Testis (tissue), 3 donors: ENCODE results near the gene RTN4RL1. TPM values are rescaled to one million over a fixed set of nuclear protein-coding genes. Genes with fewer than 3 reads are reported as not detected.
"Not testable (repeated sequence)": the region's sequence is repeated elsewhere in the genome, so short reads cannot be mapped to it uniquely, and the experiment has no call there.

ENCODE experiments used
- DNase-seq: peaks from one replicate; pipeline ENCODE4 v3.0.0-alpha.2; 2019
- H3K27ac ChIP-seq, 2 donors: fragments of 200-600 bp; sonication (generic); one replicate each; pipeline ENCODE4 v1.5.1; 2019
- H3K27me3 ChIP-seq: fragments of 200-600 bp; sonication (generic); one replicate; pipeline ENCODE4 v1.5.1; 2019
- H3K36me3 ChIP-seq: fragments of 200-600 bp; sonication (generic); one replicate; pipeline ENCODE4 v1.5.1; 2017; ENCODE audit warnings: low read depth; ENCODE audit errors: missing control alignments
- H3K4me1 ChIP-seq: fragments of 200-600 bp; sonication (generic); one replicate; pipeline ENCODE4 v1.5.1; 2019
- H3K4me3 ChIP-seq, 2 donors: fragments of 200-600 bp; sonication (generic); one replicate each; pipeline ENCODE4 v1.5.1; 2017 to 2019
- H3K9me3 ChIP-seq: fragments of 200-600 bp; sonication (generic); one replicate; pipeline ENCODE4 v1.5.1; 2017
- CTCF ChIP-seq, 3 experiments: fragments of 450-650 bp in 2 of 3; fragments of 200-600 bp in 1 of 3; sonication (generic) in 1 of 3; IDR thresholded peaks; one replicate each; pipeline ENCODE4 v1.5.1; 2016 to 2019; ENCODE audit warnings: antibody characterized with exemption in 3 of 3, mild to moderate bottlenecking in 2 of 3, moderate library complexity in 1 of 3
- POLR2A ChIP-seq: fragments of 450-650 bp; IDR thresholded peaks from one replicate; pipeline ENCODE4 v1.6.1; 2017; ENCODE audit warnings: antibody characterized with exemption, mild to moderate bottlenecking, moderate library complexity
- WGBS, 2 donors: methylation state at CpG; one replicate each; pipeline ENCODE4 v1.1.5; 2018; 5-methylcytosine and 5-hydroxymethylcytosine counted together
- intact Hi-C: fragments of 100-400 bp; cut with DNase I; formaldehyde crosslinking; loops from one replicate; pipeline ENCODE4 v1.15.1; 2023; ENCODE audit warnings: low total_unique reads
- polyA plus RNA-seq: library from polyadenylated mRNA; stranded (reverse); fragments of 350-450 nt; fragmentation: Illumina TruSeq; extraction: RNeasy Lipid Tissue Mini Kit (QIAGEN cat#74804); gene quantifications from one replicate; pipeline ENCODE4 v1.2.3, GENCODE V29; 2014; ENCODE audit warnings: low read depth, low replicate concordance; ENCODE audit not compliant: insufficient read depth
- total RNA-seq, 2 donors: library from RNA; depleted of rRNA; stranded (reverse); fragments of >200 nt; gene quantifications; one replicate each; pipeline ENCODE4 v1.2.3, GENCODE V29; 2016

The RTN4RL1 gene
- total and polyA plus RNA-seq, 3 donors from 2014 or later: 1.7 to 1.8 (median 1.8) TPM

GRCh38 chr17:2013994-2014317 is 11.2 kb downstream of the RTN4RL1 start:
- Histone ChIP-seq H3K27me3 (no peaks in the 10 kb centered on the region), H3K9me3 (no peaks in the 10 kb centered on the region), H3K4me1 (peaks cover 5% of the 10 kb centered on the region), H3K4me3 (no peak overlapping the region), H3K36me3 (no peaks in the 10 kb centered on the region), H3K27ac (no peak overlapping the region)
- intact Hi-C loops: no loop called here
- TF ChIP-seq CTCF (IDR thresholded peaks at IDR 0.05) (no peak), POLR2A (no peak)
- no peak for DNase-seq
- WGBS, 2 donors: 88 to 94% methylated on average over 1 of the region's 1 CpG

GRCh38 chr17:2013220-2013993 is 11.7 kb downstream of the RTN4RL1 start:
- H3K36me3 ChIP-seq, H3K9me3 ChIP-seq, intact Hi-C loops, H3K4me3 ChIP-seq, DNase-seq, H3K27me3 ChIP-seq, H3K4me1 ChIP-seq, H3K27ac ChIP-seq: not testable (repeated sequence)
- WGBS, 2 donors: 88 to 96% methylated on average over 6 of the region's 6 CpGs

GRCh38 chr17:2012499-2012898 is 12.6 kb downstream of the RTN4RL1 start:
- intact Hi-C loops: no loop called here
- no peak overlapping the region for H3K4me3 ChIP-seq
- peaks cover 7% of the 10 kb centered on the region for H3K4me1 ChIP-seq
- no peaks in the 10 kb centered on the region for H3K9me3 ChIP-seq
- TF ChIP-seq CTCF (IDR thresholded peaks at IDR 0.05) (no peak), POLR2A (no peak)
- H3K27me3 ChIP-seq: no peaks in the 10 kb centered on the region
- whole genome bisulfite sequencing, 2 donors: 91 to 96% methylated on average over 4 of the region's 4 CpGs
- peak overlapping the region in 1 of 2 donors; percentile 77 for H3K27ac ChIP-seq
- H3K36me3 ChIP-seq: no peaks in the 10 kb centered on the region
- DNase-seq: no peak

GRCh38 chr17:2011411-2012371 is 13.4 kb downstream of the RTN4RL1 start:
- no peaks in the 10 kb centered on the region for H3K36me3 ChIP-seq
- TF ChIP-seq CTCF (IDR thresholded peaks at IDR 0.05) (no peak), POLR2A (no peak)
- H3K27me3 ChIP-seq: no peaks in the 10 kb centered on the region
- peak overlapping the region in 1 of 2 donors; percentile 77 for H3K27ac ChIP-seq
- no peak overlapping the region for H3K4me3 ChIP-seq
- 37 to 42% methylated on average over 24 of the region's 24 CpGs for WGBS, 2 donors
- peaks cover 9% of the 10 kb centered on the region for H3K4me1 ChIP-seq
- intact Hi-C loops: no loop called here
- DNase-seq: no peak
- no peaks in the 10 kb centered on the region for H3K9me3 ChIP-seq

- H3K36me3 ChIP-seq: no peaks in the 10 kb centered on the region
- H3K9me3 ChIP-seq: no peaks in the 10 kb centered on the region
- WGBS, 2 donors: 92 to 97% methylated on average over 5 to 7 of the region's 10 CpGs
- H3K4me1 ChIP-seq: peaks cover 16% of the 10 kb centered on the region
- DNase-seq: no peak
- intact Hi-C loops: no loop called here
- H3K27me3 ChIP-seq: no peaks in the 10 kb centered on the region
- no peak overlapping the region for H3K4me3 ChIP-seq
- no peak overlapping the region for H3K27ac ChIP-seq
- TF ChIP-seq CTCF (IDR thresholded peaks at IDR 0.05) (no peak), POLR2A (no peak)
Measured at GRCh38 chr17:2009737-2010136, 15.4 kb downstream of the RTN4RL1 start.
